ENCODE measurements around the gene PHLDA3. TPM values are rescaled to one million over a fixed set of nuclear protein-coding genes. Genes with fewer than 3 reads are reported as not detected.

PHLDA3 gene
- total RNA-seq, 1 experiment from 2014 or later, result 22.1 TPM

- H3K4me2 ChIP-seq (ENCODE audit: low read length), result no peak overlapping the region
- intact Hi-C loops (cut with micrococcal nuclease), result no loop called here
- no peak overlapping the region for H2AFZ ChIP-seq (ENCODE audit: low read depth, low read length, poor library complexity, severe bottlenecking)
- H3K4me3 ChIP-seq (replicated peaks in 1 of 2; ENCODE audit: low read depth in 1 of 2, low read length in 2 of 2), result no peak overlapping the region
- no peaks in the 10 kb centered on the region for H4K20me1 ChIP-seq (ENCODE audit: insufficient read depth)
- ATAC-seq (no peak), DNase-seq (ENCODE audit: low read depth, low spot score) (no peak)
- no peaks in the 10 kb centered on the region for H3K36me3 ChIP-seq (ENCODE audit: control insufficient read depth in 1 of 2, insufficient read depth in 2 of 2, low read length in 2 of 2)
- ChIA-PET CTCF (no interaction called here), RAD21 (ENCODE audit: low non-redundant PET in 1 of 2, low total read pairs in 2 of 2, uncharacterized antibody in 2 of 2, unreplicated experiment in 2 of 2) (no interaction called here), POLR2A (no interaction called here)
- BruUV-seq (replicated peaks), result no TSS peak
- H3K4me1 ChIP-seq (ENCODE audit: control insufficient read depth in 1 of 2, insufficient read depth in 2 of 2, low read length in 2 of 2), result no peaks in the 10 kb centered on the region
- H3K9me2 ChIP-seq (ENCODE audit: insufficient read depth), result no peaks in the 10 kb centered on the region
- H3K27me3 ChIP-seq (ENCODE audit: insufficient read depth, low read length), result no peaks in the 10 kb centered on the region
- H3K79me2 ChIP-seq (ENCODE audit: insufficient read depth, low read length), result no peaks in the 10 kb centered on the region
- no peak overlapping the region for H3K9ac ChIP-seq (ENCODE audit: low read length)
- no peaks in the 10 kb centered on the region for H3K9me3 ChIP-seq (ENCODE audit: control insufficient read depth in 1 of 2, insufficient read depth in 1 of 2, low read depth in 1 of 2, low read length in 2 of 2)
- no peak overlapping the region for H3K27ac ChIP-seq (ENCODE audit: low read depth, low read length)
- TF ChIP-seq EZH2 (IDR thresholded peaks at IDR 0.05) (no peak), POLR2AphosphoS5 (IDR thresholded peaks at IDR 0.05; ENCODE audit: low read depth, low read length) (no peak), SIN3A (IDR thresholded peaks at IDR 0.05; ENCODE audit: low read depth) (no peak), RAD21 (IDR thresholded peaks at IDR 0.05; ENCODE audit: low read depth) (no peak), YY1 (IDR thresholded peaks at IDR 0.05; ENCODE audit: extremely low read depth, insufficient replicate concordance, low read depth, low read length) (no peak), REST (IDR thresholded peaks at IDR 0.05; ENCODE audit: low read depth) (no peak), SP1 (IDR thresholded peaks at IDR 0.05; ENCODE audit: low read depth) (no peak), ZFX (IDR thresholded peaks at IDR 0.05) (no peak), EZH2phosphoT487 (IDR thresholded peaks at IDR 0.05; ENCODE audit: borderline replicate concordance) (no peak), CEBPB (IDR thresholded peaks at IDR 0.05; ENCODE audit: low read depth) (no peak), ZNF274 (IDR thresholded peaks at IDR 0.05; ENCODE audit: low read depth, low read length) (no peak), SRF (IDR thresholded peaks at IDR 0.05; ENCODE audit: low read depth) (no peak), ELF1 (IDR thresholded peaks at IDR 0.05; ENCODE audit: borderline replicate concordance, low read depth) (no peak), TCF7L2 (IDR thresholded peaks at IDR 0.05; ENCODE audit: borderline replicate concordance, extremely low read depth, insufficient read depth, insufficient read length) (no peak), ATF3 (IDR thresholded peaks at IDR 0.05) (no peak)
Observed at GRCh38 chr1:201429736-201430501, 39.1 kb downstream of the PHLDA3 start.
